ENCODE data around the gene LAMTOR1.

GRCh38 chr11:72102162-72102561, 935 bp downstream of the LAMTOR1 start:
- TF ChIP-seq CTCF (IDR thresholded peaks at IDR 0.05): no peak
- TF ChIP-seq POLR2A (IDR thresholded peaks at IDR 0.05): no peak
- TF ChIP-seq EP300 (IDR thresholded peaks at IDR 0.05): no peak
